Activated T-cell treated with anti-CD3 and anti-CD28 coated beads, Interleukin-2, amount 50 U/mL, for 1 hour (primary cell): ENCODE data around the gene OLFM1.

ENCODE experiments used
- DNase-seq: peaks from one replicate; pipeline ENCODE4 v3.0.0-alpha.2; 2020

OLFM1 gene

GRCh38 chr9:135090547-135090946, 3.1 kb downstream of the OLFM1 start:
- no peak for DNase-seq

- no peak for DNase-seq
These were observed 4.1 kb downstream of the OLFM1 start for GRCh38 chr9:135091545-135091944.

- DNase-seq, result no peak
These were observed 5.6 kb downstream of the OLFM1 start for GRCh38 chr9:135093111-135093510.

- DNase-seq, result no peak
These were observed 6.6 kb downstream of the OLFM1 start for GRCh38 chr9:135093911-135094584.

GRCh38 chr9:135095470-135096407, 8.3 kb downstream of the OLFM1 start:
- DNase-seq, result no peak

GRCh38 chr9:135096408-135096895, 9.0 kb downstream of the OLFM1 start:
- DNase-seq, result no peak

- DNase-seq, result no peak
These were observed 11.1 kb downstream of the OLFM1 start for GRCh38 chr9:135098400-135099105.

- DNase-seq, result no peak
These were observed 12.1 kb downstream of the OLFM1 start for GRCh38 chr9:135099574-135099973.

- DNase-seq, result no peak
These were observed 12.8 kb downstream of the OLFM1 start for GRCh38 chr9:135100241-135100681.

- DNase-seq, result no peak
These were observed 13.4 kb downstream of the OLFM1 start for GRCh38 chr9:135100725-135101410.

GRCh38 chr9:135101486-135101885, 14.0 kb downstream of the OLFM1 start:
- no peak for DNase-seq

- no peak for DNase-seq
These were observed 14.5 kb downstream of the OLFM1 start for GRCh38 chr9:135101926-135102325.

GRCh38 chr9:135102331-135102730, 14.9 kb downstream of the OLFM1 start:
- no peak for DNase-seq

GRCh38 chr9:135103001-135103446, 15.6 kb downstream of the OLFM1 start:
- DNase-seq, result no peak

- no peak for DNase-seq
These were observed 16.6 kb downstream of the OLFM1 start for GRCh38 chr9:135103931-135104639.

GRCh38 chr9:135104761-135105160, 17.3 kb downstream of the OLFM1 start:
- DNase-seq, result no peak

GRCh38 chr9:135105211-135105745, 17.8 kb downstream of the OLFM1 start:
- no peak for DNase-seq

- DNase-seq, result no peak
These were observed 18.5 kb downstream of the OLFM1 start for GRCh38 chr9:135105938-135106491.

GRCh38 chr9:135106551-135107270, 19.2 kb downstream of the OLFM1 start:
- DNase-seq, result no peak

- no peak for DNase-seq
These were observed 20.2 kb downstream of the OLFM1 start for GRCh38 chr9:135107581-135108235.
